VCaP (cell line): ENCODE measurements around the gene WDR86.

Experiments
- H3K27ac ChIP-seq: fragments of 450-650 bp; 2 replicates; pipeline ENCODE4 v1.5.1; 2017
- TF ChIP-seq, protein P1 (sequence below): fragments of 450-650 bp; conservative IDR thresholded peaks from 2 replicates; pipeline ENCODE4 v1.5.1; 2017; ENCODE audit warnings: mild to moderate bottlenecking, moderate library complexity

Gene WDR86

GRCh38 chr7:151426441-151426903, 16.6 kb upstream of the WDR86 start:
- TF ChIP-seq, protein P1, sequence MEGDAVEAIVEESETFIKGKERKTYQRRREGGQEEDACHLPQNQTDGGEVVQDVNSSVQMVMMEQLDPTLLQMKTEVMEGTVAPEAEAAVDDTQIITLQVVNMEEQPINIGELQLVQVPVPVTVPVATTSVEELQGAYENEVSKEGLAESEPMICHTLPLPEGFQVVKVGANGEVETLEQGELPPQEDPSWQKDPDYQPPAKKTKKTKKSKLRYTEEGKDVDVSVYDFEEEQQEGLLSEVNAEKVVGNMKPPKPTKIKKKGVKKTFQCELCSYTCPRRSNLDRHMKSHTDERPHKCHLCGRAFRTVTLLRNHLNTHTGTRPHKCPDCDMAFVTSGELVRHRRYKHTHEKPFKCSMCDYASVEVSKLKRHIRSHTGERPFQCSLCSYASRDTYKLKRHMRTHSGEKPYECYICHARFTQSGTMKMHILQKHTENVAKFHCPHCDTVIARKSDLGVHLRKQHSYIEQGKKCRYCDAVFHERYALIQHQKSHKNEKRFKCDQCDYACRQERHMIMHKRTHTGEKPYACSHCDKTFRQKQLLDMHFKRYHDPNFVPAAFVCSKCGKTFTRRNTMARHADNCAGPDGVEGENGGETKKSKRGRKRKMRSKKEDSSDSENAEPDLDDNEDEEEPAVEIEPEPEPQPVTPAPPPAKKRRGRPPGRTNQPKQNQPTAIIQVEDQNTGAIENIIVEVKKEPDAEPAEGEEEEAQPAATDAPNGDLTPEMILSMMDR, result no peak
- H3K27ac ChIP-seq, result peak overlapping the region; percentile 7; the same call in 1 of the 2 replicates

- no peak overlapping the region for H3K27ac ChIP-seq
- TF ChIP-seq, protein P1, result no peak
Observed at GRCh38 chr7:151425670-151426440, 16.0 kb upstream of the WDR86 start.

- TF ChIP-seq, protein P1, result no peak
- no peak overlapping the region for H3K27ac ChIP-seq
Observed at GRCh38 chr7:151424799-151425198, 15.0 kb upstream of the WDR86 start.

- TF ChIP-seq, protein P1, result no peak
- no peak overlapping the region for H3K27ac ChIP-seq
Observed at GRCh38 chr7:151423936-151424335, 14.1 kb upstream of the WDR86 start.

DNA sequence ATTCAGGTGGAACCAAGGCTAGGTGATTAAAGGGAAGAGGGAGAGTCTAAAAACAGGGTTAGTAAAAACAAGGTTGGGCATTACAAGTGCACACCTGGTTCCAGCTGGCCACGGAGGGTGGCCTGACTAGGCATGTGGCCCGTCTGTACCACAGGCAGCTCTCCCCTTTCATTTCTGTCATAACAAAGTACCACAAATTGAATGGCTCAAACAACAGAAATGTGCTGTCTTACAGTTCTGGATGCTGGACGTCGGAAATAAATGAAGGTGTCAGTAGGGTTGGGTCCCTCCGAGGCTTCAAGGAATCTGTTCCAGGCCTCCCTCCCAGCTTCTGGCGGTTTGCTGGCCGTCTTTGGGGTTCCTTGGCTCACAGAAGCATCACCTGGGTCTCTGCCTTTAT, 13.4 kb upstream of the WDR86 start:
- TF ChIP-seq, protein P1, result no peak
- no peak overlapping the region for H3K27ac ChIP-seq

DNA sequence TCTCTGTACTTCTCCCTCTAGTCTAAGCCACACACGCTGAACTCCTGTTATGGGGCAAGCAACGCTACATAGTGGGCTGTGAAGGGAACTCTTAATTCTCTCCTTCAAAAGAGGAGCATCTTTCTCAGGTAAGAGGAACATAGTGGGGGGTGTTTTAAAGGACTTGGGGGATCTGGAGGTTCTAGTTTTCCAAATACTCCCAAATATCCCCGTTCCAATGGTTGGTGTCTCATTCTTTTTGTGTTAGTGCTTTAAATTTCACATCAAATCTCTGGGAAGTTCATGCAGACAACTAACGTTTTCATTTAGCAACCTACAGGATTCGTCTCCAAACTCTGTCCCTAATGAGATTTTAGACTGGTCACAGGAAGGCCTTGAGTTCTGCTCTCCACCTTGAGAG, 12.4 kb upstream of the WDR86 start:
- TF ChIP-seq, protein P1, result no peak
- no peak overlapping the region for H3K27ac ChIP-seq

- no peak overlapping the region for H3K27ac ChIP-seq
- TF ChIP-seq, protein P1, result no peak
Observed at GRCh38 chr7:151420144-151420543, 10.3 kb upstream of the WDR86 start.
